Thyroid gland (tissue), 4 donors: ENCODE results near the gene PAX3.

Source experiments
- POLR2A ChIP-seq, 2 donors: fragments of 450-650 bp; IDR thresholded peaks; one replicate each; pipeline ENCODE4 v1.6.1; 2017; ENCODE audit warnings: antibody characterized with exemption in 2 of 2, mild to moderate bottlenecking in 2 of 2, moderate library complexity in 1 of 2
- TF ChIP-seq, protein P1 (sequence below), 6 experiments: fragments of 200-600 bp in 3 of 6; fragments of 450-650 bp in 3 of 6; sonication (generic) in 3 of 6; IDR thresholded peaks; one replicate each; pipeline ENCODE4 v1.5.1; 2016 to 2019; ENCODE audit warnings: antibody characterized with exemption in 6 of 6, mild to moderate bottlenecking in 2 of 6, inconsistent platforms in 1 of 6, moderate library complexity in 1 of 6

DNA sequence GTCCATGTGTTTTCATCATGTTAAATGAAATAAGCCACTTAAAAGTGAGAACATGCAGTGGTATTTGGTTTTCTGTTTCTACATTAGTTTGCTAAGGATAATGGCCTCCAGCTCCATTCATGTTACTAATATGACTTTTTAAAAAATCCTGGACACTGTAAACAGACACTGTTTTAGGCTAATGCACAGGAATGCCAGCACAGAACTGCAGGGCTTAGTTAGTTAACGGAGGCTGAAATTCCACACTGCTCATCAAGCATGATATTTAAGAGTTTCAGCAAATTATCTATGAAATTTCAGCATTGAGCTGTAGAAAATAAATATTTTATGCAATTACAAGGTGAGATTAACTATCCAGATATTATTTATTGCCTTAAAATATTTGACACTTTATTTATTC lies 42.5 kb upstream of the PAX3 start:
- TF ChIP-seq POLR2A (IDR thresholded peaks at IDR 0.05): no peak
- TF ChIP-seq, protein P1, sequence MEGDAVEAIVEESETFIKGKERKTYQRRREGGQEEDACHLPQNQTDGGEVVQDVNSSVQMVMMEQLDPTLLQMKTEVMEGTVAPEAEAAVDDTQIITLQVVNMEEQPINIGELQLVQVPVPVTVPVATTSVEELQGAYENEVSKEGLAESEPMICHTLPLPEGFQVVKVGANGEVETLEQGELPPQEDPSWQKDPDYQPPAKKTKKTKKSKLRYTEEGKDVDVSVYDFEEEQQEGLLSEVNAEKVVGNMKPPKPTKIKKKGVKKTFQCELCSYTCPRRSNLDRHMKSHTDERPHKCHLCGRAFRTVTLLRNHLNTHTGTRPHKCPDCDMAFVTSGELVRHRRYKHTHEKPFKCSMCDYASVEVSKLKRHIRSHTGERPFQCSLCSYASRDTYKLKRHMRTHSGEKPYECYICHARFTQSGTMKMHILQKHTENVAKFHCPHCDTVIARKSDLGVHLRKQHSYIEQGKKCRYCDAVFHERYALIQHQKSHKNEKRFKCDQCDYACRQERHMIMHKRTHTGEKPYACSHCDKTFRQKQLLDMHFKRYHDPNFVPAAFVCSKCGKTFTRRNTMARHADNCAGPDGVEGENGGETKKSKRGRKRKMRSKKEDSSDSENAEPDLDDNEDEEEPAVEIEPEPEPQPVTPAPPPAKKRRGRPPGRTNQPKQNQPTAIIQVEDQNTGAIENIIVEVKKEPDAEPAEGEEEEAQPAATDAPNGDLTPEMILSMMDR (IDR thresholded peaks at IDR 0.05): no peak
